H1 (cell line): ENCODE results near the gene TEKT3. TPM values are rescaled to one million over a fixed set of nuclear protein-coding genes. Genes with fewer than 3 reads are reported as not detected.

Source experiments
- CTCF ChIA-PET: fragments of 300-600 bp; sonication (Branson Sonifier 250); formaldehyde crosslinking; loops from one replicate; lab custom pipeline; 2021; ENCODE audit not compliant: partially characterized antibody; lab: Charles Lee
- POLR2A ChIA-PET: fragments of 300-600 bp; sonication (Branson Sonifier 250); formaldehyde crosslinking; loops from one replicate; lab custom pipeline; 2021; ENCODE audit warnings: inconsistent platforms; ENCODE audit not compliant: partially characterized antibody; lab: Charles Lee
- DNase-seq, 2 experiments: peaks; one replicate each; pipeline versions ENCODE4 v3.0.0 to v3.0.0-alpha.2; 2010 to 2022; ENCODE audit warnings: low spot score in 2 of 2, low read depth in 1 of 2, mixed read lengths in 1 of 2
- FAIRE-seq: peaks from 2 replicates; lab custom pipeline; 2011; peaks lifted over from hg19 to GRCh38; lab: Jason Lieb, UNC
- H2AFZ ChIP-seq: 2 replicates; pipeline ENCODE4 v1.8.1; 2012; ENCODE audit warnings: low read length, inconsistent platforms
- H2AK5ac ChIP-seq: 2 replicates; pipeline ENCODE4 v1.6.1; 2013; ENCODE audit warnings: low read depth, low read length
- H2BK120ac ChIP-seq: replicated peaks from 2 replicates; pipeline ENCODE3; 2013; ENCODE audit warnings: low read depth, low read length, inconsistent platforms
- H2BK12ac ChIP-seq: 2 replicates; pipeline ENCODE4 v1.6.1; 2013; ENCODE audit warnings: low read depth, low read length
- H2BK15ac ChIP-seq: 2 replicates; pipeline ENCODE4 v1.6.1; 2013; ENCODE audit warnings: low read length
- H2BK20ac ChIP-seq: 2 replicates; pipeline ENCODE4 v1.6.1; 2013; ENCODE audit warnings: low read length
- H2BK5ac ChIP-seq: 2 replicates; pipeline ENCODE4 v1.6.1; 2013; ENCODE audit warnings: low read depth, low read length
- H3K14ac ChIP-seq: 2 replicates; pipeline ENCODE4 v1.6.1; 2013; ENCODE audit warnings: inconsistent platforms; ENCODE audit not compliant: insufficient read length
- H3K18ac ChIP-seq: 2 replicates; pipeline ENCODE4 v1.6.1; 2013; ENCODE audit warnings: low read length; ENCODE audit errors: extremely low read depth
- H3K23ac ChIP-seq: 2 replicates; pipeline ENCODE4 v1.6.1; 2013; ENCODE audit warnings: inconsistent platforms; ENCODE audit not compliant: insufficient read length
- H3K23me2 ChIP-seq: 2 replicates; pipeline ENCODE4 v1.6.1; 2013; ENCODE audit warnings: low read depth, low read length
- H3K27ac ChIP-seq: 2 replicates; pipeline ENCODE4 v1.6.1; 2011; ENCODE audit warnings: low read depth, low read length, inconsistent platforms
- H3K27me3 ChIP-seq, 4 experiments: replicated peaks in 1 of 4; 1 replicate in 1 of 4; 2 replicates in 3 of 4; pipeline versions ENCODE4 v1.6.1 to v1.8.1; 2011 to 2013; ENCODE audit warnings: low read length in 3 of 4, mild to moderate bottlenecking in 3 of 4, inconsistent platforms in 2 of 4, mixed read lengths in 2 of 4, moderate library complexity in 1 of 4; ENCODE audit not compliant: control insufficient read depth in 3 of 4, insufficient read depth in 3 of 4; ENCODE audit errors: extremely low read depth in 1 of 4
- H3K36me3 ChIP-seq, 4 experiments: 2 replicates each; pipeline versions ENCODE4 v1.6.1 to v1.8.1; 2011 to 2013; ENCODE audit warnings: mild to moderate bottlenecking in 4 of 4, low read length in 3 of 4, moderate library complexity in 2 of 4, control low read depth in 1 of 4, inconsistent platforms in 1 of 4; ENCODE audit not compliant: insufficient read depth in 4 of 4, control insufficient read depth in 2 of 4
- H3K4ac ChIP-seq: replicated peaks from 2 replicates; pipeline ENCODE3; 2013; ENCODE audit warnings: low read length, low read depth, mixed read lengths, inconsistent platforms; ENCODE audit not compliant: insufficient read length
- H3K4me1 ChIP-seq, 4 experiments: replicated peaks in 1 of 4; 1 replicate in 1 of 4; 2 replicates in 3 of 4; pipeline versions ENCODE4 v1.6.1 to v1.8.1; 2011 to 2013; ENCODE audit warnings: low read length in 3 of 4, inconsistent platforms in 2 of 4, mixed read lengths in 1 of 4; ENCODE audit not compliant: insufficient read depth in 4 of 4, control insufficient read depth in 3 of 4
- H3K4me2 ChIP-seq, 2 experiments: 2 replicates each; pipeline versions ENCODE4 v1.6.1 to v1.8.1; 2011 to 2013; ENCODE audit warnings: low read depth in 2 of 2, low read length in 2 of 2, control low read depth in 1 of 2, inconsistent platforms in 1 of 2, mild to moderate bottlenecking in 1 of 2; ENCODE audit not compliant: insufficient read depth in 1 of 2
- H3K4me3 ChIP-seq, 4 experiments: fragments of 200-600, 300-600 bp in 1 of 4; sonication (generic), shearing (Covaris generic), sonication (Bioruptor Twin) in 1 of 4; 2 replicates each; pipeline versions ENCODE4 v1.5.1 to v1.8.1; 2011 to 2016; ENCODE audit warnings: low read length in 4 of 4, low read depth in 3 of 4, control low read depth in 2 of 4, inconsistent platforms in 2 of 4, mild to moderate bottlenecking in 2 of 4, mixed read lengths in 1 of 4, moderate library complexity in 1 of 4; ENCODE audit not compliant: insufficient read depth in 2 of 4; ENCODE audit errors: extremely low read depth in 1 of 4
- H3K56ac ChIP-seq: replicated peaks from 2 replicates; pipeline ENCODE3; 2013; ENCODE audit warnings: low read depth, mild to moderate bottlenecking, mixed read lengths, low read length, inconsistent platforms; ENCODE audit not compliant: insufficient read length
- H3K79me1 ChIP-seq: 2 replicates; pipeline ENCODE4 v1.6.1; 2013; ENCODE audit warnings: low read depth, low read length, control low read depth
- H3K79me2 ChIP-seq, 2 experiments: 2 replicates each; pipeline versions ENCODE4 v1.6.1 to v1.8.1; 2012 to 2013; ENCODE audit warnings: low read length in 2 of 2, mild to moderate bottlenecking in 2 of 2, inconsistent platforms in 1 of 2; ENCODE audit not compliant: insufficient read depth in 2 of 2, control insufficient read depth in 1 of 2
- H3K9ac ChIP-seq, 4 experiments: replicated peaks in 1 of 4; 1 replicate in 1 of 4; 2 replicates in 3 of 4; pipeline versions ENCODE4 v1.6.1 to v1.8.1; 2011 to 2013; ENCODE audit warnings: low read depth in 3 of 4, low read length in 3 of 4, control low read depth in 2 of 4, mild to moderate bottlenecking in 2 of 4, moderate library complexity in 2 of 4, inconsistent platforms in 1 of 4; ENCODE audit errors: extremely low read depth in 1 of 4
- H3K9me3 ChIP-seq, 2 experiments: 2 replicates each; pipeline versions ENCODE4 v1.6.1 to v1.8.1; 2012 to 2013; ENCODE audit warnings: mild to moderate bottlenecking in 2 of 2, moderate library complexity in 2 of 2, control low read depth in 1 of 2, inconsistent platforms in 1 of 2, low read depth in 1 of 2, low read length in 1 of 2, mixed read lengths in 1 of 2; ENCODE audit not compliant: insufficient read depth in 2 of 2
- H4K20me1 ChIP-seq, 2 experiments: replicated peaks in 1 of 2; 2 replicates each; pipeline versions ENCODE3 to v1.8.1; 2011 to 2013; ENCODE audit warnings: inconsistent platforms in 2 of 2, low read length in 2 of 2, mild to moderate bottlenecking in 1 of 2; ENCODE audit not compliant: insufficient read depth in 2 of 2, control insufficient read depth in 1 of 2
- H4K5ac ChIP-seq: 2 replicates; pipeline ENCODE4 v1.6.1; 2013; ENCODE audit warnings: low read length, low read depth, mixed read lengths, inconsistent platforms; ENCODE audit not compliant: insufficient read length
- H4K8ac ChIP-seq: 2 replicates; pipeline ENCODE4 v1.8.0; 2013; ENCODE audit warnings: mild to moderate bottlenecking, moderate library complexity, low read length, inconsistent platforms; ENCODE audit not compliant: insufficient read depth; ENCODE audit errors: extremely low read depth
- H4K91ac ChIP-seq: replicated peaks from 2 replicates; pipeline ENCODE3; 2013; ENCODE audit warnings: low read length, mixed read lengths, inconsistent platforms; ENCODE audit not compliant: insufficient read length
- ASH2L ChIP-seq: fragments of 200-600, 300-600 bp; sonication (generic); IDR thresholded peaks from one replicate; pipeline ENCODE4 v1.7.1; 2017; ENCODE audit warnings: low read length
- BRCA1 ChIP-seq: IDR thresholded peaks from 2 replicates; pipeline ENCODE4 v1.6.1; 2012; ENCODE audit warnings: low read depth, low read length, improper control_type of control experiment
- KDM4A ChIP-seq: IDR thresholded peaks from one replicate; pipeline ENCODE4 v1.7.1; 2012; ENCODE audit warnings: low read depth, mild to moderate bottlenecking, moderate library complexity, low read length, inconsistent platforms; ENCODE audit not compliant: severe bottlenecking
- NRF1 ChIP-seq: IDR thresholded peaks from 2 replicates; pipeline ENCODE4 v1.6.1; 2011; ENCODE audit warnings: mild to moderate bottlenecking, low read depth, low read length, improper control_type of control experiment
- POLR2AphosphoS5 ChIP-seq: IDR thresholded peaks from 2 replicates; pipeline ENCODE4 v1.6.1; 2011; ENCODE audit warnings: low read depth, low read length
- RBBP5 ChIP-seq: IDR thresholded peaks from 2 replicates; pipeline ENCODE4 v1.7.1; 2012; ENCODE audit warnings: low read depth, mild to moderate bottlenecking, inconsistent platforms, low read length, moderate library complexity, borderline replicate concordance
- SIN3A ChIP-seq, 2 experiments: IDR thresholded peaks in 1 of 2; conservative IDR thresholded peaks in 1 of 2; 2 replicates each; pipeline ENCODE4 v1.6.1; 2011 to 2012; ENCODE audit warnings: low read length in 2 of 2, improper control_type of control experiment in 1 of 2, low read depth in 1 of 2, mild to moderate bottlenecking in 1 of 2
- YY1 ChIP-seq: IDR thresholded peaks from 2 replicates; pipeline ENCODE4 v1.6.1; 2011; ENCODE audit warnings: low read depth, mild to moderate bottlenecking, low read length
- WGBS, 2 experiments: shearing (Covaris generic) in 1 of 2; methylation state at CpG; one replicate each; pipeline versions ENCODE4 v1.1.6 to v1.1.7; 2013 to 2015; ENCODE audit warnings: low lambda C conversion rate in 2 of 2, mixed read lengths in 2 of 2, inconsistent platforms in 1 of 2, low coverage in 1 of 2, missing lambda C conversion rate in 1 of 2; ENCODE audit not compliant: insufficient replicate concordance in 2 of 2, insufficient coverage in 1 of 2, insufficient read length in 1 of 2; ENCODE audit errors: extremely low coverage in 1 of 2, missing lambda C conversion rate in 1 of 2; 5-methylcytosine and 5-hydroxymethylcytosine counted together
- polyA plus RNA-seq, 7 experiments: library from polyadenylated mRNA; depleted of rRNA in 3 of 7; stranded (reverse) in 5 of 7; unstranded in 2 of 7; fragments of >200 nt in 5 of 7; fragments of 200-250 nt in 2 of 7; gene quantifications; 1 replicate in 5 of 7; 2 replicates in 1 of 7; 4 replicates in 1 of 7; pipeline versions ENCODE4 v1.2.1 to v1.2.3, GENCODE V29; 2011 to 2013; ENCODE audit warnings: missing spikeins in 2 of 7, mixed read lengths in 2 of 7
- total RNA-seq: library from RNA; stranded (reverse); fragmentation: NEBNext Ultra II Directional; extraction: Animal tissue kit (Norgen Biotek cat#: 25700); gene quantifications from 2 replicates; pipeline ENCODE4 v1.2.1, GENCODE V29; 2021

Gene TEKT3
- total and polyA plus RNA-seq, 2 of the 8 experiments (the other 6 are each of a cell fraction or from before 2014, with no cell fraction given): 2.2 to 2.9 TPM

DNA sequence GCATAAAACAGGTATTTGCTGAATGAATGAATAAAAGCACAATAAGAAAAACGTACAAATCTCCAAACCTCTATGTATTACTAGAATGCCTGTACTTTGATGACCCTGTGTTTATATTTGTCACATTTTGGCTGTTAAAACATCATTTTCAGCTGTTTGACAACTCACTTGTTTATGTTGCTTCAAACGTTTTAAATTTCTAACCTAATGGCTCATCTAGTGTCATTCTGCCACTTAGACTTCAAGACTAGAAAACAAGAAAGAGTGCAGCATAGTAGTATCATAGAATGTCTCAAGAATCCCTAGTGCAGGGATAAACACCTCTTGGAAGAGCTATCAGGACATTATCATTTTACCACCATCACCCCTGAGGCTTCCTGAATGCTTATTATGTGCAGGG, 56.9 kb downstream of the TEKT3 start:
- Histone ChIP-seq H4K20me1 (no peaks in the 10 kb centered on the region), H3K18ac (no peak overlapping the region), H2BK15ac (no peak overlapping the region), H3K36me3 (no peaks in the 10 kb centered on the region), H2AFZ (no peak overlapping the region), H3K4me2 (no peak overlapping the region), H2BK20ac (no peak overlapping the region), H2BK12ac (no peak overlapping the region), H3K79me2 (no peaks in the 10 kb centered on the region), H3K4ac (no peak overlapping the region), H4K91ac (no peak overlapping the region), H3K27me3 (no peaks in the 10 kb centered on the region), H3K23ac (no peak overlapping the region), H3K4me3 (no peak overlapping the region), H3K79me1 (no peaks in the 10 kb centered on the region), H3K56ac (no peak overlapping the region), H3K27ac (no peak overlapping the region), H2AK5ac (no peak overlapping the region), H4K8ac (no peak overlapping the region), H3K23me2 (no peaks in the 10 kb centered on the region; the same call in 1 of the 2 replicates)
- FAIRE-seq (no peak), DNase-seq (no peak)
- WGBS, 2 experiments: 80% methylated on average over 2 of the region's 2 CpGs; no CpG with 5 or more reads in 1 of the 2 experiments
- POLR2A ChIA-PET: no interaction called here
- TF ChIP-seq YY1 (no peak), ASH2L (no peak), NRF1 (no peak), SIN3A (conservative IDR thresholded peaks at IDR 0.05 in 1 of 2, IDR thresholded peaks at IDR 0.05 in 1 of 2; ENCODE audit: low read depth in 1 of 2, low read length in 2 of 2) (no peak), KDM4A (no peak), BRCA1 (no peak), POLR2AphosphoS5 (no peak), RBBP5 (no peak)
- TF ChIP-seq, all 59 proteins: peak for 0
- H2BK120ac ChIP-seq: no peak overlapping the region
- no peak overlapping the region for H3K14ac ChIP-seq
- H4K5ac ChIP-seq: no peak overlapping the region
- CTCF ChIA-PET: interaction anchor here (1.5 kb wide), 1 partner anchor 218 kb away, joined by 4 read pairs; no protein-coding TSS in a partner anchor
- H3K9me3 ChIP-seq: no peaks in the 10 kb centered on the region
- no peak overlapping the region for H3K9ac ChIP-seq
- no peaks in the 10 kb centered on the region for H3K4me1 ChIP-seq
- H2BK5ac ChIP-seq: no peak overlapping the region
